ENCODE data around the gene DYNLT5.

DNA sequence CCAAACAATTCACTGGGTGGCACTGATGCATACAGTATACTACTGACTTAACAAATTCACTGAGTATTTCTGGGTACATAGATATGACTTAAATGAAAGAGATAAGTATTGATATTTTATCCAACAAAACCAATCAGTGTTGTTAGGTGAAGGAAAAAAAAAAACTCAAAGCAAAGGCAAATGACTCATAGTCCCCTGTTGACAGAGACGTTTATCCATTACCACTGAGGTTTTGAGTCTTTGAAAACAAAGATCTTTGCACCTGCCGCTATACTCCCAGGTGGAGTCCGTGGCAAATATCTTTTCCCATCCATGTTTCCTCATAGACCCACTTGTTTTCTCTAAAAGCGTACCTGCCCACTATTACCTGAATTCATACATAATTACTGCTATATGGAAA lies 18.4 kb downstream of the DYNLT5 start:
- no peak for TF ChIP-seq POLR2A (IDR thresholded peaks at IDR 0.05)
- TF ChIP-seq, protein P1, sequence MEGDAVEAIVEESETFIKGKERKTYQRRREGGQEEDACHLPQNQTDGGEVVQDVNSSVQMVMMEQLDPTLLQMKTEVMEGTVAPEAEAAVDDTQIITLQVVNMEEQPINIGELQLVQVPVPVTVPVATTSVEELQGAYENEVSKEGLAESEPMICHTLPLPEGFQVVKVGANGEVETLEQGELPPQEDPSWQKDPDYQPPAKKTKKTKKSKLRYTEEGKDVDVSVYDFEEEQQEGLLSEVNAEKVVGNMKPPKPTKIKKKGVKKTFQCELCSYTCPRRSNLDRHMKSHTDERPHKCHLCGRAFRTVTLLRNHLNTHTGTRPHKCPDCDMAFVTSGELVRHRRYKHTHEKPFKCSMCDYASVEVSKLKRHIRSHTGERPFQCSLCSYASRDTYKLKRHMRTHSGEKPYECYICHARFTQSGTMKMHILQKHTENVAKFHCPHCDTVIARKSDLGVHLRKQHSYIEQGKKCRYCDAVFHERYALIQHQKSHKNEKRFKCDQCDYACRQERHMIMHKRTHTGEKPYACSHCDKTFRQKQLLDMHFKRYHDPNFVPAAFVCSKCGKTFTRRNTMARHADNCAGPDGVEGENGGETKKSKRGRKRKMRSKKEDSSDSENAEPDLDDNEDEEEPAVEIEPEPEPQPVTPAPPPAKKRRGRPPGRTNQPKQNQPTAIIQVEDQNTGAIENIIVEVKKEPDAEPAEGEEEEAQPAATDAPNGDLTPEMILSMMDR (IDR thresholded peaks at IDR 0.05), result no peak
